Measurements from ENCODE around the gene ATAT1. TPM values are rescaled to one million over a fixed set of nuclear protein-coding genes. Genes with fewer than 3 reads are reported as not detected.
"Not testable (repeated sequence)": the region's sequence is repeated elsewhere in the genome, so short reads cannot be mapped to it uniquely, and the experiment has no call there.

ATAT1 gene
- total RNA-seq, 1 donor from 2014 or later: 38.4 TPM

DNA sequence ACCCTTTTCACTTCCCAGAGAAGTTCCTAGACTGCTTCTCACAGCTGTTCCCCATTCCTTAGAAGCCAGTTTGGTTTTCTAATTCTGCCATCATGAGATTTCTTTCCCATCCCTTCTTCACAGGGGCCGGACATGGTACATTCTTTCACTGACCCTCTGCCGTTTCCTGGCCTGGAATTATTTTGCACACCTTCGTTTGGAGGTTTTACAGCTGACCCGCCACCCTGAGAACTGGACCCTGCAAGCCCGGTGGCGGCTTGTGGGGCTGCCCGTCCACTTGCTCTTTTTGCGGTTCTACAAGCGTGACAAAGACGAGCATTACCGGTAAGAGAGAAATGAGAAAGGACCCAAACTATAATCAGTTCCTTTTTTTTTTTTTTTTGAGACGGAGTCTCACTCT, 24.5 kb downstream of the ATAT1 start:
- DNase-seq: no peak

DNA sequence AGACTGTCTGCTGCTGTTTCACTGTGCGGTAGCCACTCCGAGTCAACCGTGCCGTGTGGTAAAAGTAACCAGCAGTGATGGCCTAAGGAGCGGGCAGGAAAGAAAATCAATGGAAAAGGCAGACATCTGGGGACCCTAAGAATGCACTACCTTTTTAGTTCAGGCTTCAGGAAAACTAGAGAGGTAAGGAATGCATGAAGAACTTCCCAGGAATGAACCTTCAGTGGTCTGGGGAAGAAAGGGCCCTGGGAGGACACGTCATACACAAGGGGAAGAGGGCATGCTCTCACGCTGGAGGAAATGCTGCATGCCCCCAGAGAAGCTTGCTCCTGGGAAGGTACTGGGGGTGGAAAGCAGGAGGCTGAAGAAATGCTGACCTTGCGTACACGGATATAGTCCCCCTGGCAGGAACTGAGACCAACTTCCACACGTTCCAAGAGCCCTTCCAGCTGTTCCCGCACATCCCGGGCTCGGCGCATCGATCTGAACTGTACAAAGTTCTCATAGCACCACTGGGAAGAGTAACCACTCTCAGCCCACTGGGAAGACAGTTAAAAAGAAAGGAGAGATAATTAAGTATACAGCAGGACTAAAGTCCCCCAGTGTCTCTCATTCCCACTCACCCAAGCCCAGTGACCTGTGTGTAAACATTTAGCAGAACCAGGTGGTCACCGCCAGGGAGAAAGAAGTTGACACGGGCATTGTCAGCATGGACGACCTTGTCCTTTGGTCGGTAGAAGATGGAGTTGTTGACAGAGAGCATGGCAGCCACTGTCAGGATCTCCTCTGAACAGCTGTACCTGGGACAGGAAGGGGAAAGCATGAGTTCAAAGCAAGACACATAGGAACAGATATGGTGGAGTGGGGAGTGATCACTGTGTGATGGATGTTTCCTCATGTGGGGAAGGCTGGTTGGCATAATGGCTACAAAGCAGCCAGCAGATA, 28.4 kb downstream of the ATAT1 start:
- no peak for DNase-seq

DNA sequence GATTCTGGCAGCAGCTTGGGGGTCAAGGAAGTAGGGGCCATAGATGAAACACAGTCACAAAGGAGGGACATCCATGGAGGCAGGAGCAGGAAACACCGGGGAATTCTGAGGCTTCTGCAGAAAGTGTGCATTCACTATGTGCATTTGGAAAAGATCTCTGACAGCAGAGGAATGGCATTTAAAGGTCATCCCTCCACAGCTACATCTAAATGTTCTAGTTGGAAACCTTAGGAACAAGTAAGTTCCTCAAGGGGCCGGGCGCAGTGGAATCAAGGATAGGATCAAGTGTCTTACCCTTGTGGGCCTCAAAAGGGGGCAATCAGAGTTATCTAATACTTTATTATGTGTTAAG, 29.0 kb downstream of the ATAT1 start:
- no peak for DNase-seq

DNA sequence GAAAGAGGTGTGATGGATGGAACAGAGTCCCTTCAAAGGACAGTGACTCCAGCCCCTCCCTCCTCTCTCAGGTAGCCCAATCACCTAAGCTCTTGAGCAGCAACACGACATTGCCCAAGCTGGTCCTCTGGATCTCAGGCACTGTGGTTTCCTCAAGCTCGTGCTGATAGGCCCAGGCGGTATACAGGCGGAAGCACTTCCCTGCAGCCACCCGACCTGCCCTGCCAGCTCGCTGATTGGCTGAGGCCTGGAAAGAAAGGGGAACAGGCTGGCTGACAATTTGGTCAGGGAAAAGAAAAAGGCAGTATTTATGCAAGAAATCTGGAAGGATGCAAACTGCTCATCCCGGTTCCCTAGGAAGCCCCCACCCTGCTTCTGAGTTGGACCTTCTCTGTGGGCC, 29.8 kb downstream of the ATAT1 start:
- no peak for DNase-seq

DNA sequence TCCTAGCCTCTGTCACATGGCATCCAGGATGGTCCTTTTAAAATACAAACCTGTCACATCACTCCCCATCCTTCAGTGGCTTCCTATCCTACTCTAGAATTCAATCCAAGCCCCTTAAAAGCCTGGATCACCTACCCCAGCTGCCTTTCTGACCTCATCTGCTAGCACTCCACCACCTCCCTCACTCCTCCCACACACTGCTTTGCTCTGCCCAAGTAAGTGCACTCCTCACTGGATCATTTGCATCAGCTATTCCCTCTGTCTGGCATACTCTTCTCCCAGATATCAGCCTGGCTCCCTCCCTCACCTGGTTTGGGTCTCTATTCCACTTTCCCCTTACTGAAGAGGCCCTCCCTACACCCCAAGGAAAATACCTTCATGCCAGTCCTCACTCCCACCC, 30.8 kb downstream of the ATAT1 start:
- no peak for DNase-seq

DNA sequence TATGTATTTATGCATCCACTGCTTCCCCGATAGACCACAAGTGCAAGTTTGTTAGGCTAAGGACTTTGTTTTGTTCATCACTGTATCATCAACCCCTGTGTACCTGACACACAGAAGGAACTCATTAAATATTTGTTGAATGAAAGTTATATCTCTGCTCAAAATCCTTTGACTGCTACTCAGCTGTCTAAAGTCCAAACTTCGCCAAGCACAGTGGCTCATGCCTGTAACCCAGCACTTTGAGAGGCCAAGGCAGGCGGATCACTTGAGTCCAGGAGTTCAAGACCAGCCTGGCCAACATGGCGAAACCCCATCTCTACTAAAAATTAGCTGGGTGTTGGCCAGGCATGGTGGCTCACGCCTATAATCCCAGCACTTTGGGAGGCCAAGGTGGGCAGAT, 31.2 kb downstream of the ATAT1 start:
- DNase-seq: not testable (repeated sequence)

DNA sequence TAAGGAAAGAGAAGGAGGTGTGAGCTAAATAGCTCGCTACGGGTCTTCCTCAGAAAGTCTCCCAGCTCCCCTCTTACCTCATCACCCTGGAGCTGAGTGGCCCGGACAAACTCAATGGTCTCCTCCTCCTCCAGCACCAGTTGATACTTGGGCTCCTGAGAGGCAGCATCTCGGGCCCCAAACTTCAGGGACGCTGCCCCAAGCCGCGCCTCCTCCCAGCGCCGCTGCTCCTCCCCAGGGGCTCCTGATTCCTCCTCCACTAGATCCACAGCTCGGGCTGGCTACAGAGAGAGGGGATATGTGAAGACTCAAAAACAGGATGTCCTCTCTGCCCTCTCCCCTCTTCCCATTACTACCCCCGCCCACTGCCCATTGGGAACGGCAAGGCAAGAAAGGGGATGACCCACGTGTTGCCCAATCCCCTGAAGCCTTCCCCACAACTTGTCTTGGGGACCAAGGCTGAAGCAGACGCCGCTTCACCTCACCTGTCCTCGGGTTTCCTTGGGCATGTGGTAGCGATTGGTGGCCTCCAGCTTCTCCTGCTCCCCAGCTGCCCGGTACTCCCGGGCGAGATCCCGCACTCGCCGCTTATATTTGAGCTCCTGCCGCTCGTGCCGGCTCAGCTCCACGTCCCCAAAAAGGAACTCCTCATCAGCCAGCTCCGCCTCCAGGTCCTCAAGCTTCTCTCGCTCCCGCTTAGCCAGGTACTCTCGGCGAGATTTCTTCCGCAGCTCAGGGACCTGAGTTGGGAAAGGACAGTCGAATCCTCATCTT, 38.5 kb downstream of the ATAT1 start:
- no peak for DNase-seq

DNA sequence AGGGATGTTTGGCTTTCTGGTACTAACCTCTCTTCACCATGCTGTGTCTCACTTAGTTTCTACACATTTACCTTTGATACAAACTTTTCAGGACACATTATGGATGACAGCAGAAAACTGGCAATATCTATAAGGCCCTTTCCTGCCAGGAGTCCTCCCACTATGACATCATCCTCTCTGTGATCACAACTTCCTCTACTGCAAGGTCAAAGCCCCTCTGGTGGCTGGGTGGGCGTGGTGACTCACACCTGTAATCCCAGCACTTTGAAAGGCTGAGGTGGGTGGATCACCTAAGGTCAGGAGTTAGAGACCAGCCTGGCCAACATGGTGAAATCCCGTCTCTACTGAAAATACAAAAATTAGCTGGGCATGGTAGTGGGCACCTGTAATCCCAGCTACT, 39.6 kb downstream of the ATAT1 start:
- DNase-seq: not testable (repeated sequence)

DNA sequence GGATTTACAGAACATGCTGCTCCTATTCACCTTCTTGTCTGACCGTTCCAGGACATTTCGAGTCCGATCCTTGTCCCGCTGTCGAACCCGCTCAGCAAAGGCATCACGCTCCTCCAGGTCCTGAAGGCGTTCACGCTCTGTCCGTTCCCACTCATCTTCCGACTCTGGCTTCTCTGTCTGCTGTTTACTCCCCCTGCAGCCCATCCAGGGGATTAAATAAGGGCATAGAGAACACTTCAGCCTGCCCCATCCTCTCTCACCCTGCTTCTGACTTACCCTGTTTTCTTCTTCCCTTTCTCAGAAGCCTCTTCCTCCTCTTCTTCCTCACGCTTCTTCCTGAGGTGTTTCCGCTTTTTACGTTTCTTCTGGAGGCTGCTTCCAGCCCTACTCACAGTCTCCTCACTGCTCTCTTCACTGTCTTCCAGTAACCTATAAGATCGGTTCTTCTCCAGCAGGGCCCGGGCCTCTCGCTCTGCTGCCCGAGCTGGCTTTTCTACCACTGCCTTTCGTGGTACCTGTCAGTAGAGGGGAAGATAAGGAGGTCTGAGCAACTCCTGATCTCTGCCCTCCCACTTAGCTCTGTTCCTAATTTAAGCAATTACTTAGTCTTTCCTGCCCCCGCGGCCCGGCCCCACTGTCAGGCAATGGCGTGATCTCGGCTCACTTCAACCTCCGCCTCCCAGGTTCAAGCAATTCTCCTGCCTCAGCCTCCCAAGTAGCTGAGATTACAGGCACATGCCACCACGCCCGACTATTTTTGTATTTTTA, 44.3 kb downstream of the ATAT1 start:
- no peak for DNase-seq

DNA sequence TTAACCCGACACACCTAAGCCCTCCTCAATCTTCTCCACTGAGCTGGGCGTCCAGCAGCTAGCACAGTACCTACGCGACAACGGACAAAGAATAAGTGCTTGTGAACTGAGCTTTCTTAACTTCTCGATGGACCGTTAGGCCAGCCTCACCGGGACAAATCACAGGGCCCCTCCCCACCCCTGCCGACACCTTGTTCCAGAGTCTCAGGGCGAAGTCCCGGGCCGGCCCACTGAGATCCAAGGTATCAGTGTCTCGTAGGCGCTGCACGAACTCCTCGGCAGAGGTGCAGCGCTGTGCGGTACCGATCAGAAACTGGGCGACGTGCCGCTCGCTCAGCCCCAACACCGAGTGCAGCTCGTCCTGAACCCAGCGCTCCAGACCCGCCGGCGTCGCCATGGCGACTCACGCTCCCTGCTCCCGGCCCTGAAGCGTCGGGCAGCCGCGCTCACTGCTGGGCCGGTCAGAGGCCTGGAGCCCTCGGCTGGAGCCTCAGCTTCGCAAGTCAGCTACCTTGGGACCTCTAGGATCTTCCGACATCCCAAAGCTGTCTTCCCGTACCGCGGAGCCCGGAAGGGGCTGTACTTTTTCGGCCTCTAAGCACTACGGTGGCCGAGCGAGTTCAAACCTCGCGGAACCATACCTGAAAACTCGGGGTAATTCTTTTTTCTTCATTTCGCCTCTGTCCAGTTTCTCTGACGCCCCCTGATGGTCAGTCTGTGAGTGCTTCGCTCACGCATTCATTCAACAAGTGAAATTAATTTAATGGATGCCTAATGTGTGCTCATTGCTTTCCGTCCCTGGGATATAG, 46.0 kb downstream of the ATAT1 start, which contains the start of gene DHX16:
Gene DHX16, minus strand, starts transcription at position 562 of the 809 bp plus-strand sequence. Its CDS starts 165 bp downstream, at position 397.
- DNase-seq: peak; percentile 89

DNA sequence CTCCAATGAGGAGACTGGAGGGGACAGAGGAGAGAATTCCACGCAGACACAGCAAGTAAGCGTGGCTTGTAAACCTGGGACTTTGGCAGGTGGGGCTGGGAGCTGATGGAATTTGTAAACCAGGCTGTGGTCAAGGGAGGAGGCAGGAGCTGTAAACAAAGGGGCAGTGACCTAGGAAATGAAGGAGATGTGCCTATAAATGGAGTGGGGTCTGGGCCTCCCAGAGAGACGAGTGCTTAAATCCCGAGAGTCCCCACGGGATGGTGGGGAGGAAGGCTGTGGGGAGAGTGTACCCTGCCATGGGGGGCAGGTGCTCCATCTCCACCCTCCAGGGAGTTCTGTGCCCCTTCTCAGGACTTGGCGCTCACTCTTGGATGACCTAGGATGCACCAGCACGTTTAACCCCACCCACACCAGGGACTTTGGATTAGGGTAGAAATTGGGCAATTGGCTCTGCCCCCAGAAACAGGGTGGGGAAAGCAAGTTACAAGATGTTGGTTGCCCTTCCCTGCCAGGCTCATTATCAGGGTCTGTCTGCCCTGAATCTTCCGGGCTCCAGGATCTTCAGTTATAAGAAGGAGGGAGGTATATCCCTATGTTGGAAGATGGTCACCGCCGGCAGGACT, 50.1 kb downstream of the ATAT1 start:
- DNase-seq: no peak

DNA sequence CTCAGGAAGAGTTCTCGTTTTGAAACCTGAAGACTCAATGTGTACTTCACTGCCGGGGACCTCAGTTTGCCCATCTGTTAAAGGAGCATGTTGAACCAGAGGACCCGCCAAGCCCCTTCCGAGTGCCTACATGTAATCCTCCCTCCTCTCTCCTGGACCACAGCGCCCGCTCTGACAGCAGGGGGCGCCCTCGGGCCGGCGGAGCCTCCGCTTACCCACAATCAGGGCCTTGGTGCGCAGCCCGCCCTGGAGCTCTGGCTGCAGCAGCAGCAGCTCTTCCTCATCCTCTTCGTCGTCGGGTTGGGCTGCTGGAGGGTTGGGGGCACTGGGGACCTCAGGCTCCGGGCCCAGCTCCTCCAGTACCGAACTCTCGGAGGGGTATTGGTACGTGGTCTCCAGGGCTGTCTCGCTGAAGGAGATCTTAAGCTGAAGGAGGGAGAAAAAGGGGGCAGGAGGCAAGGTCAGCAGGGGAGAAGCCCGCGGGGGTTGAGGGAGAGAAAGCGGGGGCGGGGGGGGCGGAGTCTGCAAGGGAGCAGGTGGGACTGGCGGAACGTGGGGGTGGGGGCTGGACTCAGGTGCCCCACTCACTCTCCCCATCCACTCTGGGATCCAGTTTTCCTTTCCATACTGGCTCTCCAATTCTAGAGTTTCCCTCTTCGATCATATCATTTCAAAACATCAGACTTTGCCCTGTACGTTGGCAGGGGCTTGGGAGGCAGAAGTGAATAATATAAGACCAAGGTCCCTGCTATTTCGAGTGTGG, 52.5 kb downstream of the ATAT1 start:
- DNase-seq: peak; percentile 58

DNA sequence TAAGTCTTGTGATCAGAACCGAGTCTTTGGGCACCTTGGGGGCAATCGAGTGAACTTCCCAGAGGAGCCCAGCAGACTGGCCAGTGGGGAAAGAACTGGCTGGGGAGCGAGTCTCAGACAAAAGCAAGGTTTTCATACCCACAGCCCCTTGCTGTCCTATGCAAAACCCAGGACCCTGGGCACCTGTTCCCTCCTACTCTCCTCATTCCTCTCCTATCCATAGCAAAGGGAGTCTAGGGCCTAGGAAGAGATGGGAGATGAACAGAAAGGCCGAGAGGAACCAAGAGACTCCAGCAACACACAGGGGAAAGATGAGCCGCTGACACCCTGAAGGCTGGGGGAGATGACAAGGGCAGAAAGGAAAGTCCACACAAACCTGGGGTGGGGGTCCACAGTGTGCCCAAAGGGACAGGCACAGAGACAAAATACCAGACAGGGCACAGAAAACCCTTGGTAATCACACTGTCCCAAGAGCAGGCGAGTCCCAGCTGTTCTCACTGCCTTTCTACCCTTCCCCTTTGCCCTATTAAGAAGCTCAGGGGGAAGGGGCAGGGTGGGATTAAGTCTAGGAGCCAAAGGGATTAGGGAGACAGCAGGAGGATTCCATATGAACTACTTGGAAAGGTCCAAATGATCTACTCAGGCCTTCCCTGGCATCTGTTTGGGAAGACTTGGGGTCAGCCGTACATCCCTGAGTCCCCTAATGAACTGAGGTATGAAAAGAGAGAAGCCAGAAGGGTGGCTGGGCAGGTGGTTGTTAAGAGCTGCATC, 53.3 kb downstream of the ATAT1 start:
- DNase-seq: no peak

DNA sequence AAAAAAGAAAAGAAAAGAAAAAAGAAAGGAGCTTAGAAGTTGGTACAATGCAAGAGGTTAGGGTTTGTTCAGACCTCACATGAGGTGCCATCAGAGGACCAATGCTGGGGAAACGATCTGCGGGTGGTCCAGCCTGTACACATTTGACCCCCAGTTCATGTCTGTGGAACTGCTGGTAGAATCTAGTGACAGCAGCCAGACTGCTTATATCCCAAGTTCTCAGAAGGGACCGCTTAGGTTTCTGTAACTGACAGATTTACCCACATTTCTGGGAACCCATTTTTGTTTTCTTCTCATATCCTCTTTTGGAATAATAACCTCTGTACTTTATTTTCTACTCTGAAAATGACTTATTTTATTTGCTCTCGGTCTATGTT, 55.1 kb downstream of the ATAT1 start:
- DNase-seq: no peak

DNA sequence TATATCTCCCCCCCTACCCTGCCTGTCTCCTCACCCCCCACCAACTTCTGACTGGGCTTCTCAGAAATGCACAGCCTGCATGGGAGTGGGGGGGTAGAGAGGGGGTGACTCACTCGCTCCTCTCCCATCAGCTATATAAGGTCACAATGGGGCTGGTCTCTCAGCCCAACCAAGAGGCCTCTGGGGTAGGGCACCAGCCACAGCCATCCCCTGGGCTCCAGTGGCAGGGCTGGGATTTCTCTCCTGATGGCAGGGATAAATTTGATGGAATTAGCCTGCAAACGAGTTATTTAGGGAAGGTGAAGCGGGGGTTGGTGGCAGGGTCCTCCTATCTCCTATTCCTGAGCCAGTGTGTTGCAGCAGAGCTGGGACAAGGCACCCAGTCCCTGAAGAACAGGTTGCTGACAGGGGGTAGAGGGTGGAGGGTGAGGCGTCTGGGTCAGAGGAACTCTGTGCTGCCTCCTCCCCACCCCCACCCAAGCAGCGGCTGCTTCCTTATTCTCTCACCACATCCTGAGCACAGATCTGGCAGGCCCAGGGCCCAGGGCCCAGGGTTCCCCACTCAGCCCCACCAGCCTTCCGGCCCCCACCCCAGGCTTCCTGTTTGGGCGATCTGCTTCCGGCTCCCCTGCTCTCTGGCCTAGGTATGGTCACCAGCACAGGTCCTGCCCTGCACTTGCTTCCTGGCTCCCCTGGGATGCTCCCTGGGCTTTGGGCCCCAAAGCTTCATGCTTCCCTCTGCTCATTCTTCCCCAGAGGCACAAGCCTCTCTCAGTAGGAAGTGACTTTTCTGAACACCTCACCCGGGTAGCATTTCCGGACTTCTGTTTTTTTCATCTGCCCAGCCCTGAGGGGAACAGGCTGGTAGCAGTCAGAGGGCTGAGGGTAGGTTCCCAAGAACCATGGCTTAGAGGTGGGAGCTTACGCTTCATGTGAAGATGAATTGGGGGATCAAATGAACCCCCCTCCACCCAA, 55.8 kb downstream of the ATAT1 start:
- DNase-seq: peak; percentile 25

DNA sequence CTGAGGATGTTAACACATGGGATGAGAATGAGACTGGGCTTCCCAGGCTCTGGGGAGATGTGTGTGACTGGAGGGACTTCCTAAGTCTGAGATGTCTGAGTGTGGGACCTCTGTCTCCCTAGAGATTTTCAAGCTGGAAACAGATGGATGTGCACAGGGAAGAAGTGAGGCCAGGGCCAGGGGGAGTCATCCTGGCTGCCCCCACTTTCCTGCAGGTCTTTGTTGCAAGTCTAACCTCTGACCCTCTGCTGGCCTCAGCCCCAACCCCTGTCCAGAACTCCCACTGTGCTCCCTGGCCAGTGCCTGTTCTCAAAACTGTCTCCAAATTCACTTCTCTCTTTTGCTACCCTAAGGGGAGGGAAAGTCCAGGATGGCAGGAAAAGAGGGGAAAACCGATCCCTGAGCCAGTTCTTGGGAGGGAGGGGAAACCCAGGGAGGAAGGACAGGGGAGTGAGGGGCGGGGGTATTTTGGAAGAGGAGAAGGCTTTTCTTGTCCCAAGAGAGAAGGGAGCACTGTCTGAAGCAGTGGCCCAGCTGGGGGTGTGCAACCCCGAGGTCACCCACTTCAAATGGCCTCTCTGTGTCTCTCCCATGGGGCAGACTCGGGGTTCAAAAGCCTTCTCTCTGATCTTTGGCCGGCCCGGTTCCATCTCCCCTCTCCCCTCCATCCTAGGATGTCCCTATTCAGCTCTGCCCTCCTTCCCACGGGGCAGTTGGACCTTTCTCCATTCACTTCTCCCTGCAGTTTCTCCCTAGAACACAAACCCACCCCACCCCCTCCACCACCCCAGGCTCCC, 56.7 kb downstream of the ATAT1 start:
- no peak for DNase-seq

DNA sequence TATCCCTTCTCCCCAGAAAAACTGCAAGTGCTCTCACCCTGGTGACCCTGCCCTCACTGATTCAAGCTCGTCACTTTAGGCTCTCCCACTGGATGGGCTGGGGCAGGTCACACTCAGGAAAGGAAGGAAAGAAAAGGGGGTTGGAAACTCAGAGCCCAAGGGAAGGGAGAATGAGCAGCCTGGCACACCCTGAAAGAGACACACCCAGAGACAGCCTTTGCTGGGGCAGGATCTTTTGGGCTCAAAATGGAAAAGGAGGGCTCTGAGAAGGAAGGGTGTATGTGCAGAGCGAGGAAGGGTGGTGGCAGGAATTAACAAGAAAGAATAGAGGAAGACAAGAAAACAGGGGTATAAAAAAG, 57.3 kb downstream of the ATAT1 start:
- no peak for DNase-seq

All from occipital lobe (tissue), 2 donors.